Posterior vena cava (tissue), 2 donors: ENCODE data around the gene TMEM196. TPM values are rescaled to one million over a fixed set of nuclear protein-coding genes. Genes with fewer than 3 reads are reported as not detected.
A peak's percentile ranks its signal among the peaks of the same experiment; 100 is the strongest.

Experiments
- DNase-seq: peaks from one replicate; pipeline ENCODE4 v3.0.0-alpha.2; 2020; ENCODE audit warnings: low spot score
- intact Hi-C, 2 donors: fragments of 100-400 bp; cut with DNase I; formaldehyde crosslinking; loops; one replicate each; pipeline versions ENCODE4 v1.14.1 to v1.14.2; 2022 to 2023
- long read RNA-seq, 2 donors: library from polyadenylated mRNA; unstranded; transcript quantifications; one replicate each; pipeline ENCODE4 v2.0.0, GENCODE V29; 2020 to 2021
- total RNA-seq, 2 donors: library from RNA; stranded (reverse); fragmentation: NEBNext Ultra II Directional; extraction: Animal tissue kit (Norgen Biotek cat#: 25700); gene quantifications; one replicate each; pipeline ENCODE4 v1.2.1, GENCODE V29; 2021
- donor health status: DM: yes; HTN: yes; CAD: no.
- donor health status: DM: yes; HTN: yes; CAD: no.

TMEM196 gene
- 1 to 10 TPM; 1.6 to 3.6 TPM for total RNA-seq
- long read RNA-seq, donor 1, result 0 reads
- long read RNA-seq, donor 2, partial matches to known transcripts, result 0 of 2 reads
- long read RNA-seq, donor 2, other reads (novel, unspliced or antisense), result 2 of 2 reads

- intact Hi-C loops, result no loop called here
- DNase-seq, result peak; percentile 80
Observed at GRCh38 chr7:19772841-19773760, at the start of gene TMEM196. TSS of gene TMEM196 (minus strand) at chr7:19773617. CDS start at chr7:19772696, 921 bp downstream.

GRCh38 chr7:19816128-19816527, 42.7 kb upstream of the TMEM196 start:
- intact Hi-C loops, result no loop called here
- DNase-seq, result no peak

GRCh38 chr7:19815546-19815945, 42.1 kb upstream of the TMEM196 start:
- DNase-seq, result no peak
- intact Hi-C loops, result no loop called here

- DNase-seq, result no peak
- intact Hi-C loops, result no loop called here
Observed at GRCh38 chr7:19814776-19815175, 41.4 kb upstream of the TMEM196 start.

- intact Hi-C loops, result no loop called here
- DNase-seq, result no peak
Observed at GRCh38 chr7:19811386-19811785, 38.0 kb upstream of the TMEM196 start.

- DNase-seq, result no peak
- intact Hi-C loops, result no loop called here
Observed at GRCh38 chr7:19798986-19799385, 25.6 kb upstream of the TMEM196 start.

GRCh38 chr7:19783541-19783940, 10.1 kb upstream of the TMEM196 start:
- intact Hi-C loops, result no loop called here
- DNase-seq, result no peak

- intact Hi-C loops, result no loop called here
- no peak for DNase-seq
Observed at GRCh38 chr7:19776981-19777380, 3.6 kb upstream of the TMEM196 start.

GRCh38 chr7:19775578-19775977, 2.2 kb upstream of the TMEM196 start:
- intact Hi-C loops, result no loop called here
- no peak for DNase-seq

GRCh38 chr7:19772306-19772705, 1.1 kb downstream of the TMEM196 start:
- DNase-seq, result no peak
- intact Hi-C loops, result no loop called here

GRCh38 chr7:19762631-19763030, 10.8 kb downstream of the TMEM196 start:
- intact Hi-C loops, result no loop called here
- no peak for DNase-seq

GRCh38 chr7:19754521-19755116, 18.8 kb downstream of the TMEM196 start:
- intact Hi-C loops, result loop anchor here (10.0 kb wide), 2 partner anchors 410 to 420 kb away; no protein-coding TSS in a partner anchor

GRCh38 chr7:19752020-19752419, 21.4 kb downstream of the TMEM196 start:
- no peak for DNase-seq
- intact Hi-C loops, result loop anchor here (10.0 kb wide), 2 partner anchors 413 to 423 kb away; no protein-coding TSS in a partner anchor

More at GRCh38 chr7:19754521-19755116, 18.8 kb downstream of the TMEM196 start:
- no peak for DNase-seq

- intact Hi-C loops, result loop anchor here (10.0 kb wide), 3 partner anchors 415 to 845 kb away; no protein-coding TSS in a partner anchor
- no peak for DNase-seq
Observed at GRCh38 chr7:19749658-19750057, 23.8 kb downstream of the TMEM196 start.

- intact Hi-C loops, result loop anchor here in 1 of 2 donors (10.0 kb wide), 1 partner anchor 847 kb away; no protein-coding TSS in a partner anchor
- DNase-seq, result no peak
Observed at GRCh38 chr7:19747740-19748339, 25.6 kb downstream of the TMEM196 start.

- DNase-seq, result no peak
- intact Hi-C loops, result loop anchor here in 1 of 2 donors (10.0 kb wide), 1 partner anchor 851 kb away; no protein-coding TSS in a partner anchor
Observed at GRCh38 chr7:19744075-19744474, 29.3 kb downstream of the TMEM196 start.

GRCh38 chr7:19728716-19729115, 44.7 kb downstream of the TMEM196 start:
- DNase-seq, result no peak
- intact Hi-C loops, result no loop called here

- intact Hi-C loops, result no loop called here
- DNase-seq, result no peak
Observed at GRCh38 chr7:19725770-19726169, 47.6 kb downstream of the TMEM196 start.

- DNase-seq, result no peak
- intact Hi-C loops, result loop anchor here in 1 of 2 donors (10.0 kb wide), 1 partner anchor 879 kb away; no protein-coding TSS in a partner anchor
Observed at GRCh38 chr7:19715499-19715898, 57.9 kb downstream of the TMEM196 start.
